HEK293 (cell line): ENCODE data around the gene MKI67.

ENCODE experiments used
- CTCF ChIA-PET: fragments of 350-600 bp; formaldehyde crosslinking; extraction: SDS; loops from one replicate; lab custom pipeline; 2021; ENCODE audit warnings: antibody characterized with exemption; lab: Yijun Ruan, JAX
- POLR2A ChIA-PET: fragments of 300-600 bp; formaldehyde crosslinking; extraction: SDS; loops from one replicate; lab custom pipeline; 2020; ENCODE audit warnings: antibody characterized with exemption, inconsistent platforms; lab: Yijun Ruan, JAX
- H3K27ac ChIP-seq: fragments of 200-500 bp; sonication (Bioruptor generic); 2 replicates; pipeline ENCODE4 v1.5.1; 2014; ENCODE audit warnings: low read depth, low read length, control low read depth, inconsistent platforms; ENCODE audit errors: extremely low read depth
- H3K36me3 ChIP-seq, 2 experiments: fragments of 200-500 bp in 1 of 2; sonication (Bioruptor generic) in 1 of 2; 1 replicate in 1 of 2; 2 replicates in 1 of 2; pipeline ENCODE4 v1.5.1; 2014 to 2017; ENCODE audit warnings: inconsistent platforms in 2 of 2, low read length in 2 of 2; ENCODE audit not compliant: control insufficient read depth in 2 of 2, insufficient read depth in 1 of 2
- H3K4me1 ChIP-seq: fragments of 200-500 bp; sonication (Bioruptor generic); 2 replicates; pipeline ENCODE4 v1.5.1; 2014; ENCODE audit warnings: mild to moderate bottlenecking, low read length, inconsistent platforms; ENCODE audit not compliant: control insufficient read depth, insufficient read depth
- H3K4me3 ChIP-seq: 2 replicates; pipeline ENCODE4 v1.5.1; 2011; ENCODE audit warnings: low read depth, mild to moderate bottlenecking, control low read depth, low read length, moderate library complexity
- H3K9me3 ChIP-seq: fragments of 200-500 bp; sonication (Bioruptor generic); 2 replicates; pipeline ENCODE4 v1.5.1; 2014; ENCODE audit warnings: low read depth, low read length, inconsistent platforms; ENCODE audit not compliant: control insufficient read depth, insufficient read depth
- GLIS1 ChIP-seq: fragments of 450-650 bp; formaldehyde crosslinking; IDR thresholded peaks from 2 replicates; pipeline ENCODE4 v1.5.1; 2016; ENCODE audit warnings: missing biosample characterization, missing genetic modification characterization
- WT1 ChIP-seq: fragments of 450-650 bp; formaldehyde crosslinking; IDR thresholded peaks from 2 replicates; pipeline ENCODE4 v1.5.1; 2016; ENCODE audit warnings: missing biosample characterization, missing genetic modification characterization
- ZBTB17 ChIP-seq: fragments of 450-650 bp; formaldehyde crosslinking; IDR thresholded peaks from 2 replicates; pipeline ENCODE4 v1.5.1; 2016; ENCODE audit warnings: missing biosample characterization, missing genetic modification characterization
- ZNF16 ChIP-seq: fragments of 450-650 bp; formaldehyde crosslinking; IDR thresholded peaks from 2 replicates; pipeline ENCODE4 v1.5.1; 2016; ENCODE audit warnings: low read depth, missing biosample characterization, missing genetic modification characterization
- ZNF654 ChIP-seq: fragments of 450-650 bp; formaldehyde crosslinking; IDR thresholded peaks from 2 replicates; pipeline ENCODE4 v1.5.1; 2016; ENCODE audit warnings: low read depth, missing biosample characterization, missing genetic modification characterization
- TF ChIP-seq, protein P1 (sequence below): fragments of 450-650 bp; formaldehyde crosslinking; IDR thresholded peaks from 2 replicates; pipeline ENCODE4 v1.5.1; 2016; ENCODE audit warnings: missing biosample characterization, missing genetic modification characterization
- TF ChIP-seq, protein P2 (sequence below): fragments of 450-650 bp; IDR thresholded peaks from 2 replicates; pipeline ENCODE4 v1.5.1; 2018; ENCODE audit warnings: missing biosample characterization, missing genetic modification characterization
- TF ChIP-seq, protein P3 (sequence below): fragments of 450-650 bp; formaldehyde crosslinking; IDR thresholded peaks from 2 replicates; pipeline ENCODE4 v1.5.1; 2016; ENCODE audit warnings: missing biosample characterization, missing genetic modification characterization
- TF ChIP-seq, protein P4 (sequence below): fragments of 450-650 bp; formaldehyde crosslinking; IDR thresholded peaks from 2 replicates; pipeline ENCODE4 v1.5.1; 2016; ENCODE audit warnings: missing biosample characterization, missing genetic modification characterization, low read depth
- TF ChIP-seq, protein P5 (sequence below): fragments of 450-650 bp; formaldehyde crosslinking; conservative IDR thresholded peaks from 2 replicates; pipeline ENCODE4 v1.5.1; 2016; ENCODE audit warnings: low read depth, missing biosample characterization, missing genetic modification characterization

Gene MKI67

DNA sequence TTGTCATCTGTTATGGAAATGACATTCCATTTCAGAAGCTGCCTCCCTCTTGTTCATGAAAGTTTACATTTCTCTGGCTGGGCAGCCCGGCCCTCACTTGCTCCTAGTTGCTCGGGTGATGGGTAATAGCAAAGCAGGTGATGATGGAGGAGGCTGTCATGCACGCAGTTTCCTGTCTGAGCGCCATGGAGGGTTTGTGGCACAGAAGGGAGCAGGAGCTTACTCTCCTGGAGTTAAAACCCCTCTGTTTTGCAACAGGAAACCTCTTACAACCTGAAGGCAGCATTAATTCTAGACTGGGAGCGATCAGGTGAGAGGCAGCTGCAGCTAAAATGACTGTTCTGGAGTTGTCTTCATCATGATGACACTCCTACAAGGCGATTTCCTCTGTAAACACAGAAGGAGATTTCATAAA lies 34.1 kb upstream of the MKI67 start (continued):
- TF ChIP-seq, protein P1, sequence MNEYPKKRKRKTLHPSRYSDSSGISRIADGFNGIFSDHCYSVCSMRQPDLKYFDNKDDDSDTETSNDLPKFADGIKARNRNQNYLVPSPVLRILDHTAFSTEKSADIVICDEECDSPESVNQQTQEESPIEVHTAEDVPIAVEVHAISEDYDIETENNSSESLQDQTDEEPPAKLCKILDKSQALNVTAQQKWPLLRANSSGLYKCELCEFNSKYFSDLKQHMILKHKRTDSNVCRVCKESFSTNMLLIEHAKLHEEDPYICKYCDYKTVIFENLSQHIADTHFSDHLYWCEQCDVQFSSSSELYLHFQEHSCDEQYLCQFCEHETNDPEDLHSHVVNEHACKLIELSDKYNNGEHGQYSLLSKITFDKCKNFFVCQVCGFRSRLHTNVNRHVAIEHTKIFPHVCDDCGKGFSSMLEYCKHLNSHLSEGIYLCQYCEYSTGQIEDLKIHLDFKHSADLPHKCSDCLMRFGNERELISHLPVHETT (tag by site-specific recombination), result no peak
- no peak for TF ChIP-seq GLIS1 (tag by site-specific recombination)
- TF ChIP-seq, protein P2, sequence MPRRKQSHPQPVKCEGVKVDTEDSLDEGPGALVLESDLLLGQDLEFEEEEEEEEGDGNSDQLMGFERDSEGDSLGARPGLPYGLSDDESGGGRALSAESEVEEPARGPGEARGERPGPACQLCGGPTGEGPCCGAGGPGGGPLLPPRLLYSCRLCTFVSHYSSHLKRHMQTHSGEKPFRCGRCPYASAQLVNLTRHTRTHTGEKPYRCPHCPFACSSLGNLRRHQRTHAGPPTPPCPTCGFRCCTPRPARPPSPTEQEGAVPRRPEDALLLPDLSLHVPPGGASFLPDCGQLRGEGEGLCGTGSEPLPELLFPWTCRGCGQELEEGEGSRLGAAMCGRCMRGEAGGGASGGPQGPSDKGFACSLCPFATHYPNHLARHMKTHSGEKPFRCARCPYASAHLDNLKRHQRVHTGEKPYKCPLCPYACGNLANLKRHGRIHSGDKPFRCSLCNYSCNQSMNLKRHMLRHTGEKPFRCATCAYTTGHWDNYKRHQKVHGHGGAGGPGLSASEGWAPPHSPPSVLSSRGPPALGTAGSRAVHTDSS, result no peak

DNA sequence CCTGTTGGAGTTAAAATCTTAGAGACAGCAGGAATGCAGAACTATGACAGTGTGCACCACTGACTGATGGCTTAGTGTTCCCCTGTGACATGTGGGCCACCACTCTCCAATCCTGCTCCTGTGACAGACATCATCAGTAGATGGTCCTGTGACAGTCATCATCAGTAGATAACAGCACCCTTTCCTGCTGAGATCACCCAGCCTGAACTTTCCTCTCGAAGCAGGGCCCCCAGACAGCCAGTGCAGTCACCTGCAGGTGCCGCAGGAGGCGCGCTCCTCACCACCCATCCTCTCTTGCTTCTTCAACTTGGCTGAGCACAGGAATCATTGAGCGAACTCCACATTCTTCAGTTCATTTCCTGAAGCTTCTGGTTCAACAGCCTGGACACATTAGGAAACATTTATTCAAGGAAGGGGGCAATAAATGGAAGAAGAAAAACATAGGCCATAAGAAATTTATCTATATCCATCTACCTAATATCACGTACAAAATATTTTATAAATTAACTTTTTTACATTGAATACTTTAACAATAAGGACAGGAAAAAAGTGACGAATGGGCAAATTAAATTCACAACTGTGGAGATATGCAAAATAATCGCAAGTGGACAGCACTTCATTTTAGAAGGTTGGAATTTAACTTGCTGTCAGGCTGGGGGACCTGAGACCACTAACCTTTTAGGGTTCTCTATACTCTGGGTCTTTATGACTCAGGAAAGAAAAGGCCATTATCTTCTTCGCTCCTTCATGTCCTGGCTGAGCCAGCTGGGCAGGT lies 32.0 kb upstream of the MKI67 start:
- CTCF ChIA-PET, result no interaction called here
- TF ChIP-seq, protein P3, sequence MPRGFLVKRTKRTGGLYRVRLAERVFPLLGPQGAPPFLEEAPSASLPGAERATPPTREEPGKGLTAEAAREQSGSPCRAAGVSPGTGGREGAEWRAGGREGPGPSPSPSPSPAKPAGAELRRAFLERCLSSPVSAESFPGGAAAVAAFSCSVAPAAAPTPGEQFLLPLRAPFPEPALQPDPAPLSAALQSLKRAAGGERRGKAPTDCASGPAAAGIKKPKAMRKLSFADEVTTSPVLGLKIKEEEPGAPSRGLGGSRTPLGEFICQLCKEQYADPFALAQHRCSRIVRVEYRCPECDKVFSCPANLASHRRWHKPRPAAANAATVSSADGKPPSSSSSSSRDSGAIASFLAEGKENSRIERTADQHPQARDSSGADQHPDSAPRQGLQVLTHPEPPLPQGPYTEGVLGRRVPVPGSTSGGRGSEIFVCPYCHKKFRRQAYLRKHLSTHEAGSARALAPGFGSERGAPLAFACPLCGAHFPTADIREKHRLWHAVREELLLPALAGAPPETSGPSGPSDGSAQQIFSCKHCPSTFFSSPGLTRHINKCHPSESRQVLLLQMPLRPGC, result no peak
- peak; percentile 87 for TF ChIP-seq ZBTB17
- TF ChIP-seq, all 188 proteins: peak for 1
- H3K4me1 ChIP-seq, result no peaks in the 10 kb centered on the region
- no peak overlapping the region for H3K4me3 ChIP-seq
- H3K36me3 ChIP-seq, result no peaks in the 10 kb centered on the region
- no peaks in the 10 kb centered on the region for H3K9me3 ChIP-seq
- no peak overlapping the region for H3K27ac ChIP-seq
- POLR2A ChIA-PET, result no interaction called here

DNA sequence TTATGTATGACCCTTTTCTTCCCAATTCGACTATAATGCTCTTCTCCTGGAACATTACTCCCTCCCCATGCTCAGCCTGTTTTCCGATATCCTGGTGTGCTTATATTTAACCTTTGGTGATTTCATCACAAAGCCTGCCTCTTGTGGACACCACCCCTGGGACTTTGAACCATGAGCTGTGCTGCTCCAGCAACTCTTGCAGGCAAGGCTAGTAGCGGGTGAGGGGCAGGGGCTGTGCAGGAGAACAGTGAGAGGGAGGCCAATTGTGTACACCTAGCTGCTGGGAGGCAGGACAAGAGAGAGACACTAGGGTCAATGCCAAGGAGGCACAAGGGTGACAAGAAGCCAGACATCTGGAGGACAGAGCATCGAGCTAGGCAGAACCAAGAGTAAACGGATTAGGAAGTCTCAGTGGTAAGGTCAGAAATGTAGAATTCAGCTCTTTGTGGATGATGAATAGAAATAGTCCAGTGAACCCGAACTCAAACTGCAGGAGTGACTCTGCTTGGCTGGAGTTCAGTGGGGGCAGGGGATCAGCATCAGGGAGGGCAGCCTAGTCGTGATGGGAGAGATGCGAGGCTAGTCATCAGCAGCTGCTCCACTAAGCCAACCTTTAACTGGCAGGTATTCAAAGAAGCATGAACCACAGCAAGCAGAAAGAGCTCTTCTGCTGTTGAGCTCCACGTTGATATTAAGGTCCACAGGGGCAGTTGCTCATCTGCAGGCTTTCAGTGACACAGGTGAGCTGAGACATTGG lies 31.0 kb upstream of the MKI67 start:
- TF ChIP-seq ZNF16, result no peak
- POLR2A ChIA-PET, result no interaction called here

DNA sequence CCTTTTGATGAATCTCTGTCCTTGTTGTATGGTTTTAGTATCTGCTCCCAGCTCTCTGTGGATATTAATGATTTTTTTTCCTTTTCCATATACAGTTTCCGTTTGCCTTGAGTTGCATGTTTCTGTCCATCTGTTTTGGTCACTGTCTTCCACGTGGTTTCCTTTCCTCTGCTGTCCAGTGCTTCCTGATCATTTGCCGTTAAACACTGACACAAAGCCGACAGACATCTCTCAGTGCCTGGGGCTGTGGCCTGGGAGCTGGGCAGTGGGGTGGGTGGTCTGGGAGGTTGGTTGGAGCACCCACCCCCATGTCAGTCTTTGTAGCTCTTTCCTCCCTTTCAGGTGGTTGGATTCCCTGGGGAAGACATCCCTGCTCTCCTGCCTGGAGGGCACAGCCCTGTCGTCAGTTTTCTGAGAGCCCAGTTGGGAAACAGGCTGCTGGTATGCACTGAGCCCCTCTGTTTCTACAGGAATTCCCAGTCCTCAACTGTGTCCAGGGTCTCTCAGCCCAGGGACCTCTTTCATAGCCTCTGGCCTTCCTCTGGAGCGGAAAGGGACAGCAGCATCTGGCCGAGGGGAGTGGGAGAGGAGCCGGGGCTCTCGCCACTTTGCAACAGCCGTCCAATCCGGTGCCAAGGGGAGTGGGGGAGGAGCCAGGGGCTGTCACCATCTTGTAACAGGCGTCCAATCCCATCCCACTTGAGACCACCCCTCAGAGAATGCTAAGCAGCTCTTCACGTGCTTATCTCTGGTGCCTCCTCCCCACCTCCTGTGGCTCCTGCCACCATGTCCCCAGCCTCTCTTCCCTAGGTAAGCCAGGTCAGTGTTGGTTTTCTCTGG lies 26.7 kb upstream of the MKI67 start:
- no peak overlapping the region for H3K4me3 ChIP-seq
- H3K36me3 ChIP-seq, result no peaks in the 10 kb centered on the region
- no peaks in the 10 kb centered on the region for H3K9me3 ChIP-seq
- no peak overlapping the region for H3K27ac ChIP-seq
- POLR2A ChIA-PET, result no interaction called here
- no peaks in the 10 kb centered on the region for H3K4me1 ChIP-seq
- CTCF ChIA-PET, result interaction anchor here (0.6 to 2.6 kb wide), 6 partner anchors 21 to 118 kb away, joined by 3 to 10 read pairs (median 4); no protein-coding TSS in a partner anchor
- TF ChIP-seq ZNF654 (no peak), WT1 (tag by site-specific recombination) (no peak)
- TF ChIP-seq, protein P4, sequence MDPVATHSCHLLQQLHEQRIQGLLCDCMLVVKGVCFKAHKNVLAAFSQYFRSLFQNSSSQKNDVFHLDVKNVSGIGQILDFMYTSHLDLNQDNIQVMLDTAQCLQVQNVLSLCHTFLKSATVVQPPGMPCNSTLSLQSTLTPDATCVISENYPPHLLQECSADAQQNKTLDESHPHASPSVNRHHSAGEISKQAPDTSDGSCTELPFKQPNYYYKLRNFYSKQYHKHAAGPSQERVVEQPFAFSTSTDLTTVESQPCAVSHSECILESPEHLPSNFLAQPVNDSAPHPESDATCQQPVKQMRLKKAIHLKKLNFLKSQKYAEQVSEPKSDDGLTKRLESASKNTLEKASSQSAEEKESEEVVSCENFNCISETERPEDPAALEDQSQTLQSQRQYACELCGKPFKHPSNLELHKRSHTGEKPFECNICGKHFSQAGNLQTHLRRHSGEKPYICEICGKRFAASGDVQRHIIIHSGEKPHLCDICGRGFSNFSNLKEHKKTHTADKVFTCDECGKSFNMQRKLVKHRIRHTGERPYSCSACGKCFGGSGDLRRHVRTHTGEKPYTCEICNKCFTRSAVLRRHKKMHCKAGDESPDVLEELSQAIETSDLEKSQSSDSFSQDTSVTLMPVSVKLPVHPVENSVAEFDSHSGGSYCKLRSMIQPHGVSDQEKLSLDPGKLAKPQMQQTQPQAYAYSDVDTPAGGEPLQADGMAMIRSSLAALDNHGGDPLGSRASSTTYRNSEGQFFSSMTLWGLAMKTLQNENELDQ (tag by site-specific recombination), result no peak
- TF ChIP-seq, protein P5, sequence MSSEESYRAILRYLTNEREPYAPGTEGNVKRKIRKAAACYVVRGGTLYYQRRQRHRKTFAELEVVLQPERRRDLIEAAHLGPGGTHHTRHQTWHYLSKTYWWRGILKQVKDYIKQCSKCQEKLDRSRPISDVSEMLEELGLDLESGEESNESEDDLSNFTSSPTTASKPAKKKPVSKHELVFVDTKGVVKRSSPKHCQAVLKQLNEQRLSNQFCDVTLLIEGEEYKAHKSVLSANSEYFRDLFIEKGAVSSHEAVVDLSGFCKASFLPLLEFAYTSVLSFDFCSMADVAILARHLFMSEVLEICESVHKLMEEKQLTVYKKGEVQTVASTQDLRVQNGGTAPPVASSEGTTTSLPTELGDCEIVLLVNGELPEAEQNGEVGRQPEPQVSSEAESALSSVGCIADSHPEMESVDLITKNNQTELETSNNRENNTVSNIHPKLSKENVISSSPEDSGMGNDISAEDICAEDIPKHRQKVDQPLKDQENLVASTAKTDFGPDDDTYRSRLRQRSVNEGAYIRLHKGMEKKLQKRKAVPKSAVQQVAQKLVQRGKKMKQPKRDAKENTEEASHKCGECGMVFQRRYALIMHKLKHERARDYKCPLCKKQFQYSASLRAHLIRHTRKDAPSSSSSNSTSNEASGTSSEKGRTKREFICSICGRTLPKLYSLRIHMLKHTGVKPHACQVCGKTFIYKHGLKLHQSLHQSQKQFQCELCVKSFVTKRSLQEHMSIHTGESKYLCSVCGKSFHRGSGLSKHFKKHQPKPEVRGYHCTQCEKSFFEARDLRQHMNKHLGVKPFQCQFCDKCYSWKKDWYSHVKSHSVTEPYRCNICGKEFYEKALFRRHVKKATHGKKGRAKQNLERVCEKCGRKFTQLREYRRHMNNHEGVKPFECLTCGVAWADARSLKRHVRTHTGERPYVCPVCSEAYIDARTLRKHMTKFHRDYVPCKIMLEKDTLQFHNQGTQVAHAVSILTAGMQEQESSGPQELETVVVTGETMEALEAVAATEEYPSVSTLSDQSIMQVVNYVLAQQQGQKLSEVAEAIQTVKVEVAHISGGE (tag by site-specific recombination), result no peak

More for the DNA sequence above, 31.0 kb upstream of the MKI67 start:
- CTCF ChIA-PET, result interaction anchor here (0.9 to 1.2 kb wide), 3 partner anchors 9 to 55 kb away, joined by 3 to 4 read pairs (median 3); no protein-coding TSS in a partner anchor
- H3K9me3 ChIP-seq, result no peaks in the 10 kb centered on the region
- H3K27ac ChIP-seq, result no peak overlapping the region
- H3K36me3 ChIP-seq, result no peaks in the 10 kb centered on the region
- no peaks in the 10 kb centered on the region for H3K4me1 ChIP-seq
- no peak overlapping the region for H3K4me3 ChIP-seq
